HS-5 (cell line): ENCODE data around the gene TOX2.

Source experiments
- DNase-seq: peaks from one replicate; pipeline ENCODE4 v3.0.0-alpha.2; 2012; ENCODE audit warnings: low read depth

Gene TOX2

DNA sequence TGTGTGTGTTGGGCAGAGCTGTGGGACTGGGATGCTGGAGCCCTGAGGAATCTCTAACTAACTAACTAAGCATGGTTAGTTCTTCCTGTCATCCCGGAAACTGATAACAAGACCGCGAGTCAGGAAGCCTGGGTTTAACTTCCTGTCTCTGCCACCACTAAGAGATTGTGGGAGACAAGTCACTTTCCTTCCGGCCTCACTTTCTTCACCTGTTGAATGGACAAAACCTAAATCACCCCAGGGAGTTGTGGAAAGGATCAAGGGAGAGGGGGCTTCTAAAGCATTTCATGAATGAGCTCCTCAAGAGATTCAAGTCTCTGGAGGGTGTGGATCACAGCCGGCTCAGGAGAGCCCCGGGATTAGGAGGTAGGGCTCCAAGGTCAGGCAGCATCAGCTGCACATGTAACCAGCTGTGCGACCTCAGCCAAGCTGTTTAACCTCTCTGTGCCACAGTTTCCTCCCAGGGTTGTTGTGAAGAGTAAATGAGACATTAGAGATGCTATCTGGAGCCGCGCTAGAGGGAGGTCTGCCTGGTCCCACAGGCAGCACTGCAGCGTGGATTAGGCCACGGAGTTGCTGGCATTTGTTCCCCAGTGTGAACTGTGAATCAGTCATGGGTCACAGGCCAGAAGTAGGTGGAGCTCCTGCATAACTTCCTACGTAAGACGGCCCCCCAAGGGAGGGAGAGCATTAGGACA lies 105.1 kb downstream of the TOX2 start:
- DNase-seq, result no peak

DNA sequence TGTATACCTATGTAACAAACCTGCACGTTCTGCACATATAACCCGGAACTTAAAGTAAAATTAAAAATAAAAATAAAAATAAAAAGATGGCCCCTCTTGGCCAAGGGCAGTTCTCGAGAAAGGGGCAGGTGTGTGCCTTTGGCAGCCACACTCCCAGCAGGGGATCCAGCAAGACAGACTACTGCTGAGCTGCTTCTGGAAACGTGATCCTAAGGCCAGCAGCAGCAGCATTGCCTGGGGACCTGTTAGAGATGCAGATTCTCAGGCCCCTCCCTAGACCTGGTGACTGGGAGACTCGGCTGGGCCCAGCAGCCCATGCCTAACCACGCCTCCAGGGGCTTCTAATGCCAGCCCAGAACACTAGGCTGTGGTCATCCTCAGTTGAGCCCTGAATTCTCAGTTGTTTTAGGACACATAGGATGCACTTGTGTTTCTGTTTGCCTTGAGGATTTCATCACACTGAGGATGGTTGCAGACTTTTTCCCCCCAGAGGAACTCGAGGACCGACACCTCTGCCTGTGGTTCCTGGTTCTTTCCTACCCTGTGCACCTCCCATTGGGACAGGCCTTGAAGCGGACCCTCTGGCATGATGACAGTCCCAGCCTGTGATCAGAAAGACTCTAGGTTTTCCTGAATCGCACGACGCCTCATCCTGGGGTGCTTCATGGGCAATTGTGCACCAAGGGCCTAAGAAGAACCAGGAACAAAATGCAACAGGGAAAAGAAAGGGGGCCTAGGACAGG lies 105.9 kb downstream of the TOX2 start:
- DNase-seq, result no peak

DNA sequence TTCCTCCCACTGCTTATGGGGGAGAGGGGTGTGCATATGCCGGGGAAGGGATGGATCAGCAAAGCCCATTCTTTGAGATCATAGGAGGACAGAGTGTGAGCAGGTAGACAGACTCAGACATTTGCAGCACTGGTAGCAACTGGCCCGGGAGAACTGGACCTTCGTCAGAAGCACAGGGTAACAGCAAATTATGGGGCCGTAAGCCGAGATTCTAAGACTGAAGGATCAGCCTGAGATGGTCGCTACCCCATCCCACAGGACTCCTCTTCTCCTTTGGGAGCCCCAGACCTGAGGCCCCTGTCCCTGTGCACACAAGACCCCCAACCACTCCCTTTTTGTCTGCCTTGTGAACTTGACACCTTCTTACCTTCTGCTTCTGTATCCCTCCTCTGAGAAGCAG lies 106.5 kb downstream of the TOX2 start:
- no peak for DNase-seq

DNA sequence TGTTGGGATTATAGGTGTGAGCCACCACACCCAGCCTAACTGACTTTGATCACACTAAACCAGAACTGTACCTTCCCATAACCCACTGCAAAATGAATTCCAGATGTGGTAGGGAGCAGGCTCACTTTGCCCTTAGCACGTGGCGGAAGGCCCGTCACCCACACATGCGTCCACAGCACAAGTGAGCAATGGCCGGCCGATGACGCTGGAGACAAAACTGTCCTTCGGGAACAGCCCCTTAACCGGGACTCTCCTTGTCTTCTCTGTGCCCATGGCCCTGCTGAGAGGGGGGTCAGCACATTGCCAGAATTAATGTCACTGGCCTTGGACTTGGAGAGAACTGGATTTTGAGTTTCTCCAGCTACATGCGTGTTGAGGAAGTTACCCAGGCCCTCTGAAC lies 107.2 kb downstream of the TOX2 start:
- no peak for DNase-seq

DNA sequence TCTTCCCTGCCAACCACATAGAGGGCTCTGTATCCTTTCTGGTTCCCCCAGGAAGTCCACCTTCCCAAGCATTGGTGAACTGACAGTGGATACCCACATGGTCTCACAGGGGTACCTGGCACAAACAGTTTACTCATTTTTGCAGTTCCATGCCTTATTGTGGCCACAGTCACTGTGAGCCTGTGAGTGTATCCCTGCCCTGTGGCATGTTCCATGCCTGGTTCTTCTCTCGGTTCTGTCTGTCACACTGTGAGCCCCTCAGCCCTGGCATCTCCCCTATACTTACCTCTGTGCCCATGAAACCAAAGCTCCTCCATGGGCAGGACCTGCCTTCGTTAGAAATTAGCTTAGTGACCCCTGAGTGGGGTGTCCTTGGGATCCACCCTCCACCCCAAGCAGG lies 107.8 kb downstream of the TOX2 start:
- DNase-seq, result no peak

DNA sequence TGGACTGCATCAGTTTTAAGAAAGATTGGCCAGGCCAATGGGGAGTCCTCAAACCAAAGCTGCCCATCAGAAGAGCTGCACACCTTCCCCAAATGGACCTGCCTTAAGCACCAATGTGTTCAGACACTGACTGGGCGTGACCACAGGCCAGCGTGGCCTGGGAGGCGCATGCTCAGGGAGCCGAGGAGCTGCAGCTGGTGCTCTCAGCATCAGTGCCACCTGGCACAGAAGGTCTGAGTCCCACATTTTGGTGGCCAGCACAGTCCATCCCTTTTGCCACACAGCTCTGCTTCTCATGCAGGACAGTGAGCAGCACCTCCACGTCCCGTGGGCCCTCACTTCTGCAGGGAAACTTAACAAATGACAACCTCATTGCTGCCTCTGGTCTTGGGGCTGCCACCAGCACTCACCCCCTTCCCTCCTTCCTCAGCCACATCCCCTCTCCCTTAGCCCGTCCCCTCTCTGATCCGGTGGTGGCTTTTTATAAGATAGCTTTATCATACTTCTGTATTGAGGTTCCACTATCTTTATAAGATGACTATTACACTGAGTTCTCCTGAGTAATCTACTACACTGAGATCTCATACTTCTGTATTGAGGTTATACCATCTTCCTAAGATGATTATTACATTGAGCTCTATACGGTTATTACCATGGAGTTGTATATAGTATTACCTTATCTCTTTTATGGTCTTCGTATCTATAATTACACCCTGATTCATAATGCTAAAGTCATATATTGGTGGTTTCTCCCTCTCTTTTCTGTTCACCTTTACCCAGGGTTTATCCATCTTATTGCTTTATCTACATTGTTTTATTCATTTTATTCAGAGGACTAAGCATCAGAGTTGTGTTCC lies 109.1 kb downstream of the TOX2 start:
- DNase-seq, result no peak

DNA sequence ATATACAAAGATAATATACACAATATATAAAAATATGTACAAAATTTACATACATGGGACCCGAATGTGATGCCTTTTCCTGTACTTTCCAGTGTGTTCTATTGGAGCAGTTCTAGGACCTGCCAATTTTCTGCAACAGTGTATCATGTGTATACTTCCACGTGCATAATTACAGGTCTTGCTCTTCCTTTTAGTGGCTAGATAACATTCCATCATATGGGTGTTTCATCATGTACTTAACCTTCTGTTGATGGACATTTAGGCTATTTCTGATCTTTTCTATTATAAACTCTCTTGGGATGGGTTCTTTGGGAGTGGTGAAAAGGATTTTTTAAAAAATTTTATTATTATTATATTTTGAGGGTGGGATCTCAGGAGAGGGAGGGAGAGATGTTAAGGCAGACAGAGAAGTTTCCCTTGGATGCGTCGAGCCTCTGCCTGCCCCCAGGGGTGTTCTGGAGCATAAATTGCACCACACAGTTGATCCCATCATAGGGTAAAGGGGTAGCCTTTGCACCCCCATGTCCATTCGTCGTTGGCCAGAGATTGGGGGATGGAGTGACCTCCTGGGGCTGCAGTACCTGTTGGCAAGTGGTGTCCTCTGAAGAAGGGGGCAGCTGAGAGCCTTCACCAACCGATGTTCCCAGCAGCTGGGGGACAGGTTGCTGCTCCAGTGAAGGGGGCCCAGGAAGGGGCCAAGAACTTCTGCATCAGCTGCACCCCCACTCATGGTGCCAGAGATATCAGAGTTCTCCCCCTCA lies 110.3 kb downstream of the TOX2 start:
- DNase-seq, result no peak

DNA sequence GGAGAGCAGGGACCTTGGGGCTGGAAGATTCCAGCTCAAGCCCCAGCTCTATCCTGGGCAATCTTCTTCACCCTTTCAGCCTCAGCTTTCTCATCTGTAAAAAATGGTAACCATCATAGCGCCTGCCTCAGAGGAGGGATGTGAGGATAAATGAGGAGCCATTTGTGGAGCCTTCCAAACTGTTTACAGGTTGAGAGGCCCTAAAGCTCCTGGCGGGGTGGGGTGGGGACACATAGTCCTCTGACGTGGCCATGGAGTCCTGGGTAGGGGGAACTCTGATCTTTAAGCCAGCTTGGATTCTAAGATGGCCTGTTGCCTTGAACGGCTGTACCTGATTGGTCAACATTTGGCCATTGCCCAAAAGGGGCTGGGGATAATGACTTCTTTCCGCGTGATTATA lies 111.1 kb downstream of the TOX2 start:
- no peak for DNase-seq

DNA sequence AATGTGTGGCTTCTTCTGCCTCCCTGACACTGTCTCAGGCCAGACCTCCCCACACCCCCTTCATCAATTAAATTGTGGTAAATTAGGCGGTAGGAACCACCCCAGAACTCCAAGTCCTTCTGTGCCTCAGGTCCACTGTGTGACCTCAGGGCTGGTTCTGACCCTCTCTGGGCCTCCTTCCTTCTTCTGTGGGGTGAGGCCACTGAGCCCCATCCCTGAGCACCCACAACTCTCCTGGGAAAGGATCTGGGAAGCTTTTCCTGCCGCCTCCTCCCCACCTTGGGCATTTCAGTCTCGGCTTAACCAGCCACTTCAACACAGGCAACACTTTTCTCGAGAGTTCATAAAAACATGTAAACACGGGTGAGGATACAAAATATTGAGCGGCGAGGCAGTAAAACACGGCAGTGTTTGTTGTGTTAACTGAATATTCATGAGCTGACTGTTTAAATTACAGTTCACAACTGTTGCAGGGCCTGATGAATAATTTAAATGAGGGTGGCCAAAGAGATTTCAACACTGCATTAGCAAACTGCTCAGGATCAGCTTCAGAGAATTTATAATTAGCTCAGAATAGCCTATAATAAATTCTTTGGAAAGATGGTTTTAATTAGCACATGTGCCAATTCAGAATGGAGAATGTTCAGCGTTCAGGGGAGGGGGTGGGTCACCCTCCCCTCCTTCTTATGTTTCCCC lies 112.1 kb downstream of the TOX2 start:
- DNase-seq, result no peak

DNA sequence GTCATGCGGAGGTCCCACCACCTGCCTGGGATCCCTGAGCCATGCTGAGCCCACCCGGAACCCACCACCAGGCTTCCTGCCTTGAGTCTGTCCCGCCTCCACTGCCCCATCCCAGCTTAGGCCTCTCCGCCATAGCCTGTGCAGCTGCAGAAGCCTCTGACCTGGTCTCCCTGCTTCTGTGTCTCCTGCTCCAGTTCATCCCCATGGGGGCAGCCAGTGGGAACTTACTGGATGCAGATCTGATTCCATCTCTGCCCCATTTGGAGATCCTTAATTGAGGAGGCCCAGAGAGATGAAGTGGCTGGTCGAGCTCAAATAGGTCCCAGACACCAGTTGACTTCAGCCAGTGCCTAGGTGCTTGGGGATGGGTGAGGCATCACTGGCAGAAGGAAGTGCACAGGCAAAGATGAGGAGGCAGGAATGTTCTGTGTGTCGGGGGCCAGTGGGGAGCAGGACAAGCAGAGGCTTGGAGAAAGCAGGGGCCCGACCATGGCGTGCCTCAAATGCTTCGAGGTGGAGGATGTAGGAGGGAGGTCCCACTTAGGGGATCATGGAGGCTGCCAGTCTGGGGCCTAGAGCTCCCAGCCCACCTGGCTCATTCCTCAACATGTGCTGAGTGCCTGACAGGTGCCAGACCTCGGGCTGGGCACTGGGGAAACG lies 112.8 kb downstream of the TOX2 start:
- no peak for DNase-seq

DNA sequence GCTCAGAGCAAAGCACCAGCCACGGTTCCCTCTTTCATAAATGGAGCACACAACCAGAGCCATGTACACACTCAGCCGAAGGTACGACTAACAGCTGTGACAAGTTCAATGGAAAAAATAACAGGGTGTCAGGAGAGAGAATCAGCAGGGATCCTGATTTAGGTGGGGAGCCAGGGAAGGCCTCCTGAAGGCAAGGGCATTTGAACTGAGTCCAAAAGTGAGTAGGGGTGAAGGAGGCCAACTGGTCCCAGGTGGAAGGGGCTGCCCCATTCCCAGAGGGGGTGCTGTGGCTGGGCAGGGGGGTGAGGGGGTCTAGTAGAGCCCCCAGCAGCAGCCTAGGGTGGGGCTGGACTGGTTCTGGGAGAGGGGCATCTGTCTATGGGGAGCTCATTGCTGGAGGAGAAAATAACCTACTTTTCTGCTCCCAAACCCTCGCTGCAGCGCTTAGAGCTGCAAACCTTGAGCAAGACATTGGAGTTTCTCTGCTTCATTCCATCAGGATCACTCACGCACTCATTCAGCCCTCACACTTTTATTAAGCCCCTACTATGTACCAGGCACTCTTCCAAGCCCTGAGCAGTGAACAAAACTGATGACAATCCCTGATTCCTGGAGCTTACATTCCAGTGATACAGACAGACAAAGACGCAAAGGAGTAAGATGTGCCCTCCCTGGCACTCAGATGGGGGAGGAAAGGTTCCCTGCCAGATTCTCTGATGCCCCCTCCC lies 113.5 kb downstream of the TOX2 start:
- DNase-seq, result no peak

DNA sequence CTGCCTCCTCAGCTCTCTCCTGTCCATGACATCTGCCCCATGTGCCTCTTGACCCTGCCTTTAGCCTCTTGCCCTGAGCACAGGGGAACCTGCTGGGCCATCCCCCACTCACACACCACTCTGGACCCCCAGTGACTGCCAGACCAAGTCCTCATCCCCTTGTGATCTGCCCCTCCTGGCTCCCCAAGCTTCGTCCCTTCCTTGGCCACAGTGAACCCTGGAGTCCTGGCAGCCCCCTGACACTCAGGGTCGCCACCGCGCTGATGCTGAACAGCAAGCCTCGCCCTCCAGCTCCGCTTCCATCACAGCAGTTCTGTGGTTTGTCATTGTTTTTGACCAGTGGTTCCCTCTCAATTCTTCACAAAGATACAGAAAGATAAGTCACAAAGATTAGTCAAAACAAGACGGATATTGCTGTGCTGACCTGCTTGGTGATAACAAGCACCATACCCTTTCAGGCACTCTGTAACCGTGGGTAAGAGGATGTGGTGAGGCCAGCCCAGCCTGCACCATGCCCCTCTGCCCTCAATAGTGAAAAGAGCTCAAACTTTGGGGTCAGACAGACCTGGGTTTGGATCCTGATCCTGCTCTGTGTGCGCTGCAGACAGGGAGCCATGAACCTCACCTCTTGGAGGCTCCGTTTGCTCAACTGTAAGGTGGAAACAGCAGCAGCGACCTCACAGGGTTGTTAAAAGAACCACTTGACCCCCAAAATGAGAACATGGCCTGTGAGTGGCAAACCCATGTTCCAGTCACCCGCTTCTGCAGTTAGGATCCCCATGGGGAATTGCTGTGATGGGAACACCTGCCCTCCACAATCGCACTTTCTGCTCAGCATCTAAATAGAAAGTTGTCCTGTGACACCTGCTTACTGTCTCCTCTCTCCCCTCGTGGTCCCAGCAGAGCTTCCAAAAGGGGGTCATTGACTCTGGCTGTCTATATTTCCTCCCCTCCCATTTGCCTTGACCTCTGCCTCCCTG lies 114.5 kb downstream of the TOX2 start:
- DNase-seq, result no peak

DNA sequence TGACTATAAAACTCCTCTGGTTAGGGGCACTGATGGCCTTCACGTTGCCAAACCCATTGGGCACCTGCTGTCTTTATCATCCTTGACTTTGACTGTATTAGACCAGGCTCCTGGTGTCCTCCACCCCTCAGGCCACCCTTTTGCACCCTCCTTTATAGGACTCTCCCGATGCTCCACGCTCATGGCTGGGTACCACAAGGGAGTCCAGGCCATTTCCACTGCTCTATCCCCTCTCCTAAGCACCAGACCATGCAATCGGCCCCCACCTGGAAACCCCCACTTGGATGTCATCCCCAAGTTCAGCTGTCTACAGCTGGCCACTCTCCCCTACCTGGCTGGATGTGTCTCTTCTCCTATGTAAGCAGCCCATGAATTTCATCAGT lies 115.2 kb downstream of the TOX2 start:
- no peak for DNase-seq

DNA sequence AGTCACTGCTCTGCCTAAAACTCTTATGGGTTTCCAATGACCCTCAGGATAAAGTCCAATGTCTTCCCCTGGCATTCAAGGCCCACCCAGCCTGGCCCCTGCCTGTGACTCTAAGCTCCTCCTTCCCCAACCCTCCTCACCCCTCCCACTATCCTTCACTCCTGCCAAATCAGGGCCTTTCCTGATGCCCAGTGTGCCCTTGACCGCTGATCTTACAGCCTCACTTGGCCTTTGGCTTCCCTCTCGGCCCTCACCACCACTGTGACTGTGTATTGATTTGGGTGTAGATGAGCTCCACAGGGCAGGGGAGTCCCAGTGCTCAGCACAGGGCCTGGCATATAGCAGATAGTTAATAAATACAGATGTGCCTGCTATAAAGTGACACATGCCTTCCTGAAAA lies 115.7 kb downstream of the TOX2 start:
- no peak for DNase-seq

DNA sequence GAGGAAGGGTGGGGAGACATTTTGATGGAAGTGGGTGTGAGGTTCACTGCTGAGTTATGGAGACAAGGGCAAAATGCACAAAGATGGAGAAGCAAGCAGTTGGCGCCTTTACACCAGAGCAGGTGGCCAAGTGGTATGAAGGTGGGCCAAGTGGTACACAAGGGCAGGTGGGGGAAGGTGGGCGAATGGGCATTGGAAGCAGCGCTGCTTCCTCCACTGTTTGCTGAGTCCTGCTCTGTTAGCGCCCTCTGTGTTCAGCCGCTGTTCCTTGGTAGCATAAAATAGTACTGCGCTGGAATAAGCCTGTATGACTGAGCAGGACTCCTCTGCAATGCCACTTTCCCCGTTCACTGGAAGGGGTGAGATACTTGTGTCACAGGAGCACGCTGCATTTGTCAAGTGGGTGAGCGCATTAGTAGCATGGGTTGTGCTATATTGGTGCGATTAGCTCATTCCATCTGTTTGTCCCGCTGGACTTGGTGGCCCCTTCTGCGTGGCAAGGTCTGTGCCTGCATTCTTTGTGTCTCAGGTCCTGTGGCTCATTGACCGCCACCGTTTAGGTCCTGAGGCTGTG lies 116.4 kb downstream of the TOX2 start:
- no peak for DNase-seq

DNA sequence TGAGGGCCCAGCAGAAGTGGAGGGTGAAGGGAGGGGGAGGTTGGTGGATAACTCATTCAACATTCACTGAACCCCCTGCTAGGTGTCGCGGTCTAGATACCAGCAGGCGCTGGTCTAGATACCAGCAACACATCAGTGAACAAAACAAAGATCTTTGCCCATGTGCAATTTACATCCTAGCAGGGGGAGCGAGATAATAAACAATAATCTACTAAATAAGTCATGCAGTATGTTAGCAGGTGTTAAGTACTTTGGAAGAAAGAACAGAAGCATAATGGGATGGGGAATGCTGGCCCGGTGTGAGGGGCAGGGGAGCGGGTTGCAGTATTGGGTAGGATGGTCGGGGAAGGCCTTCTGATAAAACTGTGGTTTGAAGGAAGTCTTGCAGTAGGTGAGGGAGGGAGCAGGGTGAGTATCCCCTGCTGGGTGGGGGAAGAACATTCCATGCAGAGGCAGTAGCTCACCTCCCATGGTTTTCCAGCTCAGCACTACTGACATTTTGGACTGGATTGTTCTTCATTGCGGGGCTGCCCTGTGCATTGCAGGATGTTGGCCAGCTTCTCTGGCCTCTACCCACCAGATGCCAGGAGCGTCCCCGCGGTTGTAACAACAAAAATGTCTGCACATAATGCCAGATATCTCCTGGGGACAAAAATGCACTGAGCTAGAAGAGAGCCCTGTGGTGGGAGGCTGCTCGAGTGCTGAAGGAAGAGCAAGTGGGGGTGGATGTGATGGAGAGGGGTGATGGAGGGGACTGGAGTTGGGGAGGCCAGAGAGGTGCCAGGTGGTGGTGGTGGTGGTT lies 117.3 kb downstream of the TOX2 start:
- no peak for DNase-seq

DNA sequence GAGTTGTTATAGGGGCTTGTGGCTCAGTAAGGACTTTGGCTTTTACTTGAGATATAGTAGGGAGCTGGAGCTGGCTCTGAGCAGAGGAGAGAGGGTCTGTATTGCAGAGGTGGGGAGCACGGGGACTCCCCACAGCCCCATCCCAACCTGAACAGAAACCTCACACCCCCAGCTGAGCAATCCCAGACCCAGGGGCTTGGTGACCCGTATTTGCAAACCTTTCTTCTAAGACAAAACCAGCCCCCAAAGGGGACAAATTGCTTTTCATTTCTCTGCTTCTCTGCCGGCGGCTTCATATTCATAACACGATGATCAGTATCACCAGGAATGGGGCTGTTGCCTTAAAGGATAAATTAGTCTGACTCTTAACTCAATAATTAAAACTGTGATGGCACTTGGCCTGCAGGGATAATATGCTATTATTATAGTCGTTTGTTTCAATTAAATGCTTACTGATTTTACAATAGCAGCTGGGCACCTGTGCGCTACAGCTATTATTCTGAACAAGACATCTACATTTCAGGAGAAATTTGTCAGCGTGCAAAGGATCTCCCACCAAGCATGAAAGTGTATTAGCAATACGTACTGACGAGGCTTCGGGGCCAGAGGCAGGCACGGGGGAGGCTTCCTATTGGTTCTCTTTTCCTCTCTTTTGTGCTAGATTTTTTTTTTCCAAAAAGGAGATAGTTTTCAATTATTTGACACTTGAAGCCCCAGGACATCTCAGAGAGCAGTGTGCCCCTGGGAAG lies 118.1 kb downstream of the TOX2 start:
- no peak for DNase-seq
